GM23248 (cell line): ENCODE data around the gene THAP7.

Source experiments
- EZH2 ChIP-seq: fragments of 200-600 bp; sonication (generic); IDR thresholded peaks from 2 replicates; pipeline ENCODE4 v1.6.1; 2018; ENCODE audit warnings: antibody characterized with exemption, mild to moderate bottlenecking; ENCODE audit not compliant: insufficient read depth, poor library complexity, severe bottlenecking
- EZH2phosphoT487 ChIP-seq: fragments of 200-600 bp; sonication (generic); IDR thresholded peaks from 2 replicates; pipeline ENCODE4 v1.6.1; 2018; ENCODE audit warnings: antibody characterized with exemption, moderate library complexity, mild to moderate bottlenecking, low read depth; ENCODE audit not compliant: insufficient read depth

DNA sequence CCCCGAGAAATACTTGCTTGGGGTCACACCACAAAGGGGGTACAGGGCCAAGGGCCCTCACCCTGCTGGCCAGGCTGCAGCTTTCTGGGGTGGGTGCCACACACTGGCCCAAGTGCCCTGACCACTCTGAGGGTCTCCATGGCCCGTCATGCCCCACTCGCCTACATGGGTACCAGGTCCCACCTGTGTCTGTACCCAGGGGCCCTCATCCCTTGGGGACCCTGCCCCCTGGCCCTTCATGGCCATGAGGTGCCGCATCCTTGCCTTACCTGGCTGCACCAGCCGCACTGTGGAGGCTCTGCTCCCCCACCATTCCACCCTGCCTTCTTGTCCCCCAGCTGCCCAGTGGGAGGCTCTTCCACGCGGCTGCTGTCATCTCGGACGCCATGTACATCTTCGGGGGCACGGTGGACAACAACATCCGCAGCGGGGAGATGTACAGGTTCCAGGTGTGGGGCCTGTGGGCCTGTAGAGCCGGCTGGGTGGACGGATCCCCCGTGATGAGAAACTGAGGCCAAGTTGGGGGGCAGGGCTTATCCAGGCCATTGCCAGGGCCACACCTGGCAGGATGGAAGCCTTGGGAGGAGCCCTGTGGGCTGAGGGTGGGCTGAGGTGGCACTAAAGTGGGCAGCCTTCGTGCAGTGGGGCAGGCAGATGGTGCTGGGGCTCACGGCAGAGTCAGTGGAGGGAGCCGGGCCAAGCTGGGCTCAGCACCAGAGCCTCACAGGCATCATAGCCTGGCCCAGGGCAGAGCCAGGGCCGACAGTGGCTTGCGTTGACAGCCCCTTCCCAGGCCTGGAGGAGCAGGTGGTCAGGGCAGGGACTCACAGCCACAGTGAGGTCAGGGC is 9.2 kb downstream of the THAP7 start:
- TF ChIP-seq EZH2 (no peak), EZH2phosphoT487 (no peak)
